ENCODE data around the gene SLC8A1.

The SLC8A1 gene

DNA sequence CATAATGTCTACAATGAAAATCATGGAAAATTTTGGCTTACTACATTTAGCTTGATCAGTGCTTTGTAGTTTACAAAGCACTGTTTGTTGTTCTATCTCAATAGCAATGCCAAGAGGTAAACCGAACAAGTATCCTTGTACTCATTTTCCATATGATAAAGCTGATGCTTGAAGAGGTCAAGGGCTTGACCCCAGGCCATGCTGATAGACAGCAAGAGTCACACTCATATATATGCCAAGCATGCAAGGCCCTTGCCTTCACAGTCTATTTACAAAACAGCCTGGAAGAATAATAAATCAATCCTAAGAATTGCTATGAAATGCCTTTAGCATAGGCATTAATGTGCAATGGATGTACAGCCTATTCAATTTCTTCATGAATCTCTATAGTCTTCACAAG, 71.8 kb downstream of the SLC8A1 start:
- DNase-seq, result no peak

DNA sequence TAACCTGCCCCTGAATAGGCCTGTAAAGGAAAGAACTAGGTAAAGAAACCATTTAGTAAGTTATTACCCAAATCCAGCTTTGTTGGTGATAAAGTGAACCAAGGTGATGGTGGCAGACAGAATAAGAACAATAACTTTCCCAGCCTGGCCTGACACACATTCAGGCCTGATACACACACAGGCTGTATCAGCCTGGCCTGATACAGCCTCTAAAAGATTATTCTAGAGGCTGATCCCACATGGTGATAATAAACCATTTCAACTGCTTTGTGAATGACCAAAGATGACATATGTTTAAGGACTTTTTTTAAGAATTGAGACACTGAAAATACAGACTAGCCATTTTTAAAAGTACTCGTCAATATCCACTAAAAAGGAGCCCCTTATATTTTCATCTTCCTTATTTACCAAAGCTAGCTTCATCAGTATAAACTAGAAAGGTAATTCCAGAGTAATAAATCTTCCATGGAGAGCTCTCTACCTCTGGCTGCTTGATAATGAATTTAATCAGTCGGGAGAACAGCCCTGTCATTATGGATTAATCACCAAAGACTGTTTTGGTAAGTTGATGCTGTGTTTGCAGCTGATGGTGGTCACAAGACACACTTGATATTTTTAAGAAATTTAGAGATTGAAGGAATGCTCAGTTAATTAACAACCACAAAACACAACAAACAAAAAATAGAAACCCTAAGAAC, 77.2 kb downstream of the SLC8A1 start:
- no peak for DNase-seq

DNA sequence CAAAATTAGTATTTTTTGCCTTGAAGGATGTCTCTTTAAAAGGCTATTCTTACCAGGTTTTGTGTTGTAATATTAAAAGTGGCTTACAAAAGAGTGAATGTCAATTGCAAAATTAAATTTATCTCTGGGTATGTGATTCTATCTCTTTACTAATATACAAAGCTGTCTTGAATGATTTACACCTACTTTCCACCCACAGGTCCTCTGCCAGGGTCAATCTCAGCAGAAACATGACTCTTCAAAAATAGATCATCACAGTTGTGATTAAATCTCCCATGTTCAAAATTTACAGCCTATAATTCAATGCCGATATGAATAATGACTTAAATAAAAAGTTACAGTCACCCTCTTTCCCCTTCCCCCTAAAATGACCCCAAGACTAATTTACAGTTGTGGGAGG, 78.8 kb downstream of the SLC8A1 start:
- no peak for DNase-seq

DNA sequence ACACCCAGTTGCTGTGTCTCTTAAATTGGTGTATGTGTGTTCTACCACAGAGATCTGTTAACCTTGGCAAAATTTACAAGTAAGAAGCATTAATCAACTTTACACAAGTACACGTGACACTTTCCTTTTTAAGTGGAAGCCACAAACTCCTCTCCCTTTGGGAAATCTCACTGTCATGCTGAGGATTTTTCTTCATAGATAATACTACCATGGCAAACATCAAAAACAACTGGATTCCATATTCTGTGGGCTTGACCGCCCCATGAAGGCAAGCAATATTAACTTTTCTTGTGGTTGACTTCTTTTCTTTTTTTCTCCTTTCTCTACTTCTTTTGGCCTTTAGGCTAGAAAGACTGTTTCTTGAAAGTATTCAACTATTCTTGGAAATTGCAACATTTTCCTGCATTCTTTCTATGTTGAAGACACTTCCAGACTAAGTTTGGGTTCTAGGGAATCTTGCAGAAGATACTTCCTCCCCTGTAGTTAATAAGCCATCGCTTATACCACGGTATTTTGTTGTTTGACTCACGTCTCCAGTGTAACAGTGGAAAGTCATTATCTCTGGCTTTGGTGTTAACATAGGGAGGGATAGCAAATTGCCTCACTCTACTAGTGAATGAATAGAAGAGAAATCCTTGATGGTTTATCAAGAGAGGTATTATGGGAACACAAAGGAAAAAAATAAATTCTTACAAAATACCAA, 79.5 kb downstream of the SLC8A1 start:
- DNase-seq, result no peak

DNA sequence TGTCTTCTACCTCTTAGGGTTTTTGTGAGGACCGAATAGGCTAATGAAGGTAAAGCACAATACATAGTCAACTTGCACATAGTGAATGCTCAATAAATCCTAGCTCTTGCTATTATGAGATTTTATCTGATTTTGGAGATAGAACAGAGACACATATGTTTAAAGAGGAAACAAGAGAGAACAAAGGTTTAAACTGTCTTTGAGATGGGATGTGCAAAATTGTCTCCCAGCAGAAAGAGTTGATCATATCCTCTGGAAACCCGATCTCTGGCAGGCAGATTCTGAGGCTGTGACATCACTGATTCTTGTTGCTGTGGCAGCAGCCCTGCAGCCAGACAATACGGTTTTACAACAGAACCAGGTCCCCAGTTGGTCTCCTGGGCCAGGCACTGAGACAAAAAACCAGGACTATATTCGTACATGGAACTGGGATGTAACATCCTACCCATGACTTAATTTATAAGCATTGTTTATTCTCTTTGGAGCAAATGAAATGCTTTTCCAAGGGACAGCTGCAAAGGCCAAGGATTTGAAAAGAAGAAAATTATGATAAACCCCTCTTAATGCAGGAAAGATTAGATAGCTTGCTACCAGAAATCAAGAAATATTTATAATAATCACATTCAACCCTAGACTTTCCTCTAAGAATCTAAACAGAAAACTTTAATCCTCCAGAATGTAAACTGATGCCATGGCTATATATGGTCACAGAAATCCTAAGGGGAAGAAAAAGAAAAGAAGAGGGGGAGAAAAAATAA, 80.2 kb downstream of the SLC8A1 start:
- DNase-seq, result no peak

DNA sequence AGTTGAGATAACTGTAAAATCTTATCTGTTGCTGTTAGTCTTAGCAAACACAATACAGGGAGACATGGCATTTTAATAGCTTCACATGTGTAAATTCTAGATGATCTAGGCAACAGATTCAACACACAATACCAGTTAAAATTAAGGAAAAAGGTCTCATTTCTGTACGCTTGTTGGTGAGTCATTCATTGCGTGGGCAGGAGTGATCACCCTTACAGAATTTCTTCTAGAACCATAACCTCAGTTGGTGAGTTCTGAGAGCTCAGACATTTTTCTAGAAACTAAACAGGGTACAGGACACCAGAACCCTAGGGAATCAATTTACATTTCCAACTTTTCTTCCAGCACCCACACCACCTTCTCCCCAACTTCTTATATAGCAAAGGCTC, 81.9 kb downstream of the SLC8A1 start:
- no peak for DNase-seq

DNA sequence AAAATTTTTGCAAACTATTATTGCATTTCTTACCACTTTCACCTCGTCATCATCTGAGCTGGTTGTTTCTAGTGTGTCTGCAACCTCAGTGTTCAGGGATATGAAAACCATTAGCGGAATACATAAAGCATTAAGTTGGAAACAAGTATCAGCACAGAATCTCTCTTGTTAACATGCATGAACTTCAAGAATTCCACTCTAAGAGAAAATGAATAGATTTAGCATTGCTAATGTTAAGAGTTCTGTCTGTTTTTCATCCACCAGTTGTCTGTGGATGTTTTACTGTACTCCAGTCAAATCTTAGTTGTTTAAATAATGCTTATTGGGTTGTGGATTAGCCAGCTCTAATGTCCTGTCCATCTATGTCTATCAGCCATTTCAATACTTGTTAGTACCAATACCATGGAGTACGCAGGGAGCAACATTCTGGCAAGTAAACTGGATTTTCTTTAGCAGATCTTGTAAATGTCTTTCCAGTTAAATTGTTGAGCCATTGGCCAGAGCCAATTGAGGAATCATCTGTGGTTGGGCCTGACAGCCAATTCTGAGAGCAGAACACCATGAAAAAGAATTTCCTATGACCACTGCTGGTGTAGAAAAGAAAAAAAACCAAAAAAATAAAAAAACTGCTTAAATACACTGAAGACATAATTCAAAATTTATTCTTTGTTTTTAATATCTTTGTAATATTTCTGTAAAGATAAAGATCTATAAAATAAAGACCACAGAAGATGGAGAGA, 82.5 kb downstream of the SLC8A1 start:
- DNase-seq, result no peak

DNA sequence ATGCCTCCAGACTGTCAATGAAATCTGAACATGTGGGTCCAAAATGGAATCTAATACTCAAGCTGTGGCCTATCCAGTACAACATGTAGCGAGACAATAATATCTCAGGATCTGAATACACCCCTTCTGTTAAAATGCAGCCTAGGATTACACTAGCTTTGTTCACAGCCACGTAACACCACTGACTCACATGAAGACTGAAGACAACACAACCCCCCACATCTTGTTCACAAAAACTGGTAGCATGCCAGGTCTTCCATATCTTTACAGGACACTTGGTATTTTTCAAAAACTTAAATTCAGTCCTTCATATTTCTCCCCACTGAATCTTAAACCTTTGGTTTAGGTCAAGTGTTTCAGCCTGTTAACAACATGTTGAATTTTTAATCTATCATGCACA, 84.2 kb downstream of the SLC8A1 start:
- no peak for DNase-seq

DNA sequence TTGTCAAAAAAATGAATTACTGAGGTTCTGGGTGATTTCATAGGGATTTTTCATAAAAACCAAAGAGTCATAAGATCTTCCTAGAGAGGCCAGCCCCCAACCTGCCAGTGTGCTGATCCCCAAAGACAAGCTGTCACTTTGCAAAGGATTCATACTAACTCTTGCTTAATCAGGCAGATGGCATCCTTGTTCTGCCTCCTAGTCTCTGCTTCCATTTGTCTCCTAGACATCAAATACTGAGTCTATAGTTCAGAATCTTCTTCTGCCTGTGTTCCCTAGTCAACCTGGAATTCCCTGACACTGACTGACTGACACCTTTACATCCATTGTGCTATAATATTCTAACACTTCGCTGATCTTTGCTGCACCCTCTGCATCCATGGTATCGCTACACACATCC, 84.9 kb downstream of the SLC8A1 start:
- no peak for DNase-seq

DNA sequence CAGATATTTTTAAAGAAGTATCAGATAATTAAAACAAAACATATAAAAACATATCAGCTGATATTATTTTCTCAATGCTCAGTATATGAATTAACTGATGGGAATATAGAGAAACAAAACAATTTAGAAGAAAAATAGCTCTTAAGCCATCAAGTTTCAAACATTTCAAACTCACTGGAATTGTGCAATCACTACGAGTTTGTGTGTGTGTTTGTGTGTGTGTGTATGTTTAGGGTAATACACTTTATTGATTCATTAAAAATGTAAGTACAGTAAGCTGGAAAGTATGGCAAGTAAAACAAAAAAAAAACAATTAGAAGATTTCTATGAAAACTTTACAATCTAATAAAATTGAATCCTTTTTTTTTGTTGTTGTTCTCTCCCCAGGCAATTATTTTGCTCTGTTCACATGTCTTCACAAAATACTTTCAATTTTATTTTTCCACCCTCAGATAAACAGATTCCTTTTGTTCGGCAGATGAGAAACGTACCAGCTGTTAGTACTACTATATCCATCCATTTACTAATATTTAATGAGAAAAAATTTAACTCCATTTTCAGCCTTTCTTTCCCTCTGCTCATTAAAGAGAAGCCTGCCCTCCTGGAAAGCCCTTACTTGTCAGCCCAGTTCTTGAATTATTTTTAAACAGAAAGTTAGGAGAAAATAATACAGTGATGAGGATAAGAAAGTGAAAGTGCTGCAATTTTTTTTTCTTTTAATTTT, 87.6 kb downstream of the SLC8A1 start:
- no peak for DNase-seq

DNA sequence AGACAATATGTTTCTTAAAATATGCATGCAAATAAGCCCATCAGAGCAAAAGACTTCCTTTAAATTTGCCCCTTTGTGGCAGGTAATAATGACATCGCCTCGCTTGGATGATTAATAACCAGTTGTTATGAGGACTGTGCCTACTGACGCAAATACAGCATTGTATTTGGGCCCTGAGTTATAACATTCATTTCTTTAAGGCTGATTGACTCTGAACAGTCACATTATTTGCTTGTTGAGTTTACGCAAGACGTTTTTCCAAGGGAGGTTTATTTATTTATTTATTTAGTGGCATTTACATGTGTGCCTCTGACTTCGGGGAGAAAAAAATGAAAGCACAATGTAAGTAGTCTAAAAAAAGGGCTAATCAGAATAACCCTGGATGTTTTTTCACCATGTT, 88.3 kb downstream of the SLC8A1 start:
- DNase-seq, result no peak

DNA sequence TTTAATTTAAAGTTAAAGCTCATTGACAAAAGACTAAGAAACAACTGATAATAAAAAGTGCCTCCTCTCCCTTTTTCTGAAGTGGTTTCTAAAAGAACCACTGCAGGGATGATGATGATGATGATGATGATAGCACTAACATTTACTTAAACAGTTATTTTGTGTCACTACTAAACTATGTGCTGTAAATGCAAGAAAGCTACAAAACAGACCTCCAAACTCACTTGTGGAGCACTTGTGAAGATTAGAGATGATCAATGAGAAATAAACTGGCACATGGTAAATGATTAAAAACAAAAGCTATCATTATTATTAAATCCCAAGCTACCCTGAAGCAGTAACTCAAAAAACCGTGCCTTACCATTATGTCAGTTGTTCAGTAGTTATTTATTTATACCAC, 88.7 kb downstream of the SLC8A1 start:
- DNase-seq, result no peak

DNA sequence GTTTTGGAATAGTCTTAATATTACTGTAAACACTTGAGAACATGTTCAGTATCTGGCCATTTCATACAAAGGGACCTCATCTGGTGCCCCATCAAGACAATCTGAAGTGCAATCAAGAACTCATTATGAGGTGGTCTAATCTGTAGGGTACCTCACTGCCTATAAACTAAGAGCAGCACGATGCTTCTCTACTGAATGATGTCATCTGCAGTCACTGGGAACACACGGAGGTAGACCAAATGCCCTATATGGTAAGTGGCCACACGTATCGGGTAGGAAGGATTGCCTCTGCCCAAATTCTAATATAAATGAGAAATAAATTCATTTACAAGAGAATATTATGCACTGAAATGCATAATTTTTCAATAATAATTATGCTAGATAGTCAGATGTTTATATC, 90.4 kb downstream of the SLC8A1 start:
- DNase-seq, result no peak

DNA sequence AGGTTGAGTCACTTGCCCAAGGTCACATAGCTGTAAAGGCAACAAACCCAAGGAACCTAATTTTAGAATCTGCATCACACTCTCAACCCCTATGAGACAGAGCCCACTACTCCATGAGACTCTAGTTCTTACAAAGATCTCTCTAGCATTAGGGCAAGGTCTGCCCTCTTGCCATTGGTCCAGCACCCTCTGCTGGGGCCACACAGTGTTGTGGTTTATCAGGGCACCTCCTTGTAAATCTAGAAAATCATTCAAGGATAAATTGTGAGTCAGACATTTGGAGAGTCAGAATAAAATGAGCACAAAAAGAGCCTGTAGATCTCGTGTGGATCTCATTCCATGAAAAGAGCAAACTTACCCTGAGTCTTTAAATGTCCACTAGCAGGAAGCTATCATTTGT, 91.2 kb downstream of the SLC8A1 start:
- DNase-seq, result no peak

DNA sequence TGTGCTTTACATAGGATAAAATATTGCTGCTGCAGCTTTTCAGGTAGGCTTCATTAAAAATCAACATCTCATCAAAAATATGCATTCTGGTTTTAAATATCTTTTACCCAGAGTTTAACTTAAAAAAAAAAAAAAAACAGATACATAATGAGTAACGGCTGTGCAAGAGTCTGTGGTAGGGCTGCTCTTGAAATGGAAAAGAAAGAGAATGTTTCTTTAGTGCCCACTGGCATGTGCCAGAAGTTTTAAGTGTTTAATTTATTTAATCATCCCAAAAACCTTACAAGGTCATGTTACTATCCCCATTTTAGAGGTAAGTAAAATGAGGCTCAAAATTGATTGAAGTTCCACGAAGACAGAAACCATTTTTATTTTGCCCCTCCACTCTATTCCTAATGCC, 92.1 kb downstream of the SLC8A1 start:
- DNase-seq, result no peak

DNA sequence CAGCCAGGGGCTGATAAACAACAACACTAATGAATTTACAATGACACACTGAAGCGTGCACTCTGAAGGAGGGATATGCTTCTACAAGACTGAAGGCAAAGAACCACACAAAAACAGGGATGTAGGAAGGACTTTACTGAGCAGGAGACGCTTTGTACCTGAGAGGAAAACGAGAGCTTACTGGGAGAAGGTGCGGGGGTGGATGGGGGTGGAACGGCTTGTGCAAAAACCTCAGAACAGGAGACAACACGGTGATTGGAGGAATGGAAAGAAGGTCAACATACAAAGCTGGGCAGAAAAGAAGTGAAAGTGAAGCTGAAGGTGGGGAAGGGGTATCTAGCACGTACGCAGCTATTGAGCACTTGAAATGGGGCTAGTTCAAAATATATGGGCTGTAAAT, 93.1 kb downstream of the SLC8A1 start:
- no peak for DNase-seq

DNA sequence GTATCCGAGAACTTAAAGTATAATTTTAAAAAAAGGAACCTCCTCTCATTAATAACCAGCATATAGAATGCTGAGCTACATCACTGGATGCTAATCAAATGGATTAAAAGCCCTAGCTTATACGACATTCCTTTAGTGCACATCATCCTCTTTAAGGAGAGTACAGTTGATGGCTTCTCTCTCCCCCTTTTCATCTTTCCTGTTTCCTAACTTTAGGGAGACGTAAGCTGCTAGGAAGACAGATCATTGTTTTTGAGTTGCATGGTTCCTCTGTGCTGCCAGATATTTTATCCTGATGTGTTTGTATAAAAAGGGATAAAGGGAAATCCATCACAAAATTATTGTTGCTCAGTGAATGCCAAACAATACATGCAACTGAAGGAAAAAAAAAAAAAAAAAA, 94.2 kb downstream of the SLC8A1 start:
- no peak for DNase-seq

DNA sequence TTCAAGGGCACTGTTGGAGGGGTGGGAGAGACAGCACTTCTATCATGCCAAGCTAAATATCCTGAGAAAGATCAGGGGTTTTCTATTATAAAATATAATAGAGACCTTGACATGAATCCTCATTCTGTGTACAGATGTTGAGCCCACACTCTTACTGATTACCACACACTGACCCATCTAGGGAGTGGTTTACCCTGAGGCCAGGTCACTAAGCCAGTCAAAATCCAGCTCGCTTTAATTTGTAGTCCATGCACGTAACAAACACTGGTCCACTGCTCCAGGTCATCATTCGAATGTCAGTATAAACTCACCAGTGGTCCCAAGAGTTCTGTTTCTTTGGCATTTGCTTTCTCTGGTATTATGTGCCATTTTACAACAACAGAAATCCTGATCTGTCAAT, 96.4 kb downstream of the SLC8A1 start:
- DNase-seq, result no peak

DNA sequence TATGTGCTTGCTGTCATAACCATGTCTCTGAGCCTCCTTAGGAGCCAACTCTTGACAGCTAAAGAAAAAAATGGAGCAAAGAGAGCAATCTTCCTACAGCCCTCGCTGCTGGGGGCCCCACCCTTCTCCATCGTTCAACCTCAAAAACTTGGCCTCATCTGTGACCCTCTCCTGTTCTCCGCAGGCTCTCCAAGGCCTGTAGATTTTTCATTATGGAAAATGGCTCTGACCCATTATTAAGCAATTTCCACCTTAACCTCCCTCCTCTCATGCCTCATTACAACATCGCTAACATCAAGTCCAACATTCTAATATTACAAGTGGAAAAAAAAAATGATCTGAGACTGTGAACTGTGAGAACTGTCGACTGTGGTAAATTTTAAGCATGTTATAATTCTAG, 98.7 kb downstream of the SLC8A1 start:
- DNase-seq, result no peak

DNA sequence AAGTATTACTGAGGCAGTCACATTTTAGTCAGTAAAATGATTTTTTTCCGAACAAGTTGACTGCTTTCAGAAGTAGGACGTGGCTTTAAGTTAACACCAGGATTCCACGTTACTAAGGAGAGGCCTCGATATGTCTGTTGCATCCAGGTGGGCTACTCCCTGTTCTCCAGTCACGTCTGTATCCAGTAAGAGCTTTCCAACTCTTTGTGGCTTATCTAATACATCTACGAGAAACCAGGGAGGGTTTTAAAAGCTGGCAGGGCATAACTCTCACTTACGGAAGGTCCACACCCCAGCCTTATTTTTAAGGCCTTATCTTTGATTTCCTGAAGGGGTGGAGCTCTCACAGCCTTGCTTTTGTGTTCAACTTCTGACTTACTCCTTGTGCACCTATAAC, 99.2 kb downstream of the SLC8A1 start:
- DNase-seq, result no peak

DNA sequence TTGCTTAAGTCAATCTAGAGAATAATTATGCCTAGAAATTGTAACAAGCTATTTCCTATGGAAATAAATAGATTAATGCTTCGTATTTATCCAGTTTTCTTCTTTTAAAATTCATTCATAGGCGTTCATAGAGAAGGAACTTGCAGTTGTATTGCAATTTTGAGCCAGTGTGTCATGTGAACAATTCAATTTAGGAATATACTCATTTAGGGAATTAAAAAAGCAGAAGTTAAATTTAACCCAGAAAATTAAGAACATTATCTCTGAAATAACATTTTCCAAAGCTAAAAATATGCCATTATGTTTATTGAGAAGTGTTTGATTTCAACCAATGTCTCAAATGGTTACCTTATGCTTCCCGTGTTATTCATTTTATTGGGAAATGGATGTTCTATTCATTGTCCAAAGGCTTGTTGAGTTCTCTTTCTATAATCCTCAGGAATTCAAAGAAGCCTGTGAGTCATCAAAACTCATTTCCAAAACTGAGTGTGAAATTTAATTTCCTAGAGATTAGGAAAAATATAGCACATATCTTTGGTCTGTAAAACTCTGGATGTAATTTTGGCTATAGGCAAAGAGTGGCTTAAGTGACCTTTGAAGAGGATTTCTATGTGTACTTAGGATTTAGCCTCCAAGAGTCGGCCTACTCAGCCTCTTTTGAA, 99.7 kb downstream of the SLC8A1 start:
- DNase-seq, result no peak

DNA sequence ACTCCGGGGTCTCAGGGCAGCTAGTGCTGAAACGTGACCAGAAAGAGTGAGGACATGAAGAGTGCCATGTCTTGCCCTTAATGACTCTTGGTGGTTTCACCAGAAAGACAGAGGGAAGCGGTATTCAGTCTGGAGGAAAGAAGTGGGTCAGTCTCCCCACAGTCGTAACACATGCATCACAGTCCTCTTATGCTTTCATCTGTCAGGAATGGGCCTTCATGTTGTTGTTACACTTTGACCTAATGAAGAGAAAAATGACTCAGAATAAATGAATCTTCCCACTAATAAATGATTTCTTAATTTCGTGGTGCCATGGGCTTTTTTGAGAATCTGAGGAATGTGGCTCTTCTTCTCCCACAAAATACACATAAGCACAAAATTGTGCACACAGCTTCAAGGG, 103.2 kb downstream of the SLC8A1 start:
- DNase-seq, result no peak

All from SW 1271 (cell line).